Kidney (tissue), 14 donors: ENCODE measurements around the gene PCIF1. TPM values are rescaled to one million over a fixed set of nuclear protein-coding genes. Genes with fewer than 3 reads are reported as not detected.

Experiments
- DNase-seq, 5 donors: peaks; one replicate each; pipeline ENCODE4 v3.0.0-alpha.2; 2013 to 2020
- FAIRE-seq: peaks from 2 replicates; lab custom pipeline; 2012; peaks lifted over from hg19 to GRCh38; lab: Jason Lieb, UNC
- H3K27ac ChIP-seq, 2 donors: one replicate each; pipeline ENCODE4 v1.7.0; 2013; ENCODE audit warnings: low read depth in 2 of 2, low read length in 2 of 2, inconsistent platforms in 1 of 2
- H3K27me3 ChIP-seq: one replicate; pipeline ENCODE4 v1.7.1; 2013; ENCODE audit warnings: low read length, inconsistent platforms; ENCODE audit not compliant: control insufficient read depth, insufficient read depth
- H3K36me3 ChIP-seq, 3 donors: one replicate each; pipeline versions ENCODE4 v1.7.0 to v1.7.1; 2013; ENCODE audit warnings: low read length in 3 of 3, control low read depth in 1 of 3, inconsistent platforms in 1 of 3; ENCODE audit not compliant: insufficient read depth in 3 of 3, control insufficient read depth in 2 of 3
- H3K4me1 ChIP-seq, 3 donors: one replicate each; pipeline versions ENCODE4 v1.7.0 to v1.7.1; 2013; ENCODE audit warnings: low read length in 3 of 3, inconsistent platforms in 1 of 3, low read depth in 1 of 3; ENCODE audit not compliant: control insufficient read depth in 2 of 3, insufficient read depth in 2 of 3
- H3K4me3 ChIP-seq, 3 donors: one replicate each; pipeline versions ENCODE4 v1.7.0 to v1.8.1; 2013; ENCODE audit warnings: low read length in 3 of 3, control low read depth in 1 of 3, inconsistent platforms in 1 of 3
- H3K9ac ChIP-seq, 3 donors: one replicate each; pipeline versions ENCODE4 v1.7.0 to v1.7.1; 2013; ENCODE audit warnings: low read length in 3 of 3, control low read depth in 1 of 3, inconsistent platforms in 1 of 3
- H3K9me3 ChIP-seq, 3 donors: one replicate each; pipeline versions ENCODE4 v1.7.0 to v1.7.1; 2013; ENCODE audit warnings: low read length in 3 of 3, control low read depth in 1 of 3, inconsistent platforms in 1 of 3; ENCODE audit not compliant: control insufficient read depth in 2 of 3, insufficient read depth in 1 of 3
- CTCF ChIP-seq: IDR thresholded peaks from 3 replicates; pipeline ENCODE4 v1.5.1; 2012; ENCODE audit warnings: mild to moderate bottlenecking, moderate library complexity, borderline replicate concordance; ENCODE audit not compliant: insufficient read depth; ENCODE audit errors: extremely low read depth
- intact Hi-C: fragments of 100-400 bp; cut with DNase I; formaldehyde crosslinking; loops from one replicate; pipeline ENCODE4 v1.11.1; 2022
- polyA plus RNA-seq: library from polyadenylated mRNA; stranded (reverse); fragments of 350-450 nt; fragmentation: Illumina TruSeq; extraction: RNeasy Lipid Tissue Mini Kit (QIAGEN cat#74804); gene quantifications from one replicate; pipeline ENCODE4 v1.2.3, GENCODE V29; 2014; ENCODE audit warnings: low read depth, low replicate concordance; ENCODE audit not compliant: insufficient read depth
- total RNA-seq: library from RNA; stranded (reverse); fragmentation: NEBNext Ultra II Directional; extraction: Animal tissue kit (Norgen Biotek cat#: 25700); gene quantifications from one replicate; pipeline ENCODE4 v1.2.1, GENCODE V29; 2021
- donor health status: control.
- donor health status: control.
- donor health status: control.
- donor health status: control.
- donor health status: control.
- donor health status: DM: yes; HTN: yes; CAD: no.
- donor health status: Normal renal cell carcinoma (clear cell type).

Gene PCIF1
- total and polyA plus RNA-seq, 2 donors from 2014 or later, result 27.4 to 43.1 TPM

DNA sequence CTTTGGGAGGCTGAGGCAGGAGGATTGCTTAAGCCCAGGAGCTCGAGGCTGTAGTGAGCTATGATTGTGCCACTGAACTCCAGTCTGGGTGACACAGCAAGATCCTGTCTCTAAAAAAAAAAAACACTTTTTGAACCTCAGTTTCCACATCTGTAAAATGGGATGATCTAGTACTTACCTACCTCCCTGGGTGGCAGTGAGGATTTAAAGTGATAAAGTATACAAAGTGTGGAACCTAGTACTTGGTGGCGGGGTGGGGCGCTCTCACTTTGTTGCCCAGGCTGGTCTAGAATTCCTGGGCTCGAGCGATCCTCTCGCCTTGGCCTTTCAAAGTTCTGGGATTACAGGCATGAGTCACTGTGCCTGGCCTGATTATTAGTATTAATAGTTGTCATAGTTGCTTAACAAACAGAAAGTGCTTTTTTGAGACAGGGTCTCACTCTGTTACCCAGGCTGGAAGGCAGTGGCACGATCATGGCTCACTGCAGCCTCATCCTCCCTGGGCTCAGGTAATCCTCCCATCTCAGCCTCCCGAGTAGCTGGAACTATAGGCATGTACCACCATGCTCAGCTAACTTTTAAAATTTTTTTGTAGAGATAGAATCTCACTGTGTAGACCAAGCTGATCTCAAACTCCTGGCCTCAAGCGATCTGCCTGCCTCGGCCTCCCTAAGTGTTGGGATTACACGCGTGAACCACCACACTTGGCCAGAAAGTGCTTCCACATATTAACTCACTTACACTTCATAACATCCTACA is 15.5 kb upstream of the PCIF1 start:
- no peak for FAIRE-seq
- no peak overlapping the region for H3K4me3 ChIP-seq
- H3K27me3 ChIP-seq, result no peaks in the 10 kb centered on the region
- H3K27ac ChIP-seq, result peak overlapping the region; percentile 51 to 86
- no peak overlapping the region for H3K9ac ChIP-seq
- H3K36me3 ChIP-seq, result no peaks in the 10 kb centered on the region
- H3K4me1 ChIP-seq, result peaks cover 0 to 15% (median 6%) of the 10 kb centered on the region in 3 donors
- intact Hi-C loops, result no loop called here
- no peak for DNase-seq
- no peak for TF ChIP-seq CTCF
- no peaks in the 10 kb centered on the region for H3K9me3 ChIP-seq

GRCh38 chr20:45919542-45920399 is 14.7 kb upstream of the PCIF1 start:
- DNase-seq (peak; percentile 66 to 95 (median 78)), FAIRE-seq (no peak)
- Histone ChIP-seq H3K27me3 (no peaks in the 10 kb centered on the region), H3K36me3 (no peaks in the 10 kb centered on the region), H3K27ac (peak overlapping the region; percentile 29 to 86), H3K4me1 (peaks cover 0 to 16% (median 8%) of the 10 kb centered on the region in 3 donors), H3K9ac (peak overlapping the region in 1 of 3 donors; percentile 16), H3K4me3 (no peak overlapping the region), H3K9me3 (no peaks in the 10 kb centered on the region)
- intact Hi-C loops, result no loop called here
- TF ChIP-seq CTCF, result no peak

GRCh38 chr20:45920462-45921336 is 13.8 kb upstream of the PCIF1 start:
- Histone ChIP-seq H3K36me3 (no peaks in the 10 kb centered on the region), H3K27me3 (no peaks in the 10 kb centered on the region), H3K9me3 (no peaks in the 10 kb centered on the region), H3K9ac (peak overlapping the region in 1 of 3 donors; percentile 16), H3K27ac (peak overlapping the region; percentile 16 to 86), H3K4me3 (no peak overlapping the region), H3K4me1 (peaks cover 0 to 19% (median 12%) of the 10 kb centered on the region in 3 donors)
- FAIRE-seq (no peak), DNase-seq (no peak)
- TF ChIP-seq CTCF, result no peak
- intact Hi-C loops, result no loop called here
